Activated naive CD8-positive, alpha-beta T cell treated with anti-CD3 and anti-CD28 coated beads, Interleukin-2, amount 10 ng/mL, durations not matched to agents 7 days and 5 days (primary cell): Measurements from ENCODE around the gene SCLT1. TPM values are rescaled to one million over a fixed set of nuclear protein-coding genes. Genes with fewer than 3 reads are reported as not detected.

Experiments
- total RNA-seq, 2 experiments: library from RNA; stranded (reverse); gene quantifications; one replicate each; pipeline ENCODE4 v1.2.3, GENCODE V29; 2021

The SCLT1 gene
- total RNA-seq, 2 experiments from 2014 or later: 35.1 TPM

Other genes with a start within 250 kb of the SCLT1 start
- gene C4orf33, start 2.6 kb upstream of the SCLT1 start, total RNA-seq: 10 to 100 TPM; 20.3 to 22.0 TPM